ENCODE results near the gene CPA5. TPM values are rescaled to one million over a fixed set of nuclear protein-coding genes. Genes with fewer than 3 reads are reported as not detected.

Gene CPA5
- total and polyA plus RNA-seq, 2 donors (not counting 3 experiments of a cell fraction or from before 2014, with no cell fraction given) = not detected

- FAIRE-seq = no peak
Measured at GRCh38 chr7:130334274-130334673, 10.3 kb upstream of the CPA5 start.

More at GRCh38 chr7:130334274-130334673, 10.3 kb upstream of the CPA5 start:
- H3K4me1 ChIP-seq (ENCODE audit: control insufficient read depth, extremely low read depth, insufficient read depth, low read length) = no peaks in the 10 kb centered on the region
- no peak overlapping the region for H2AFZ ChIP-seq (ENCODE audit: low read depth, low read length)
- H3K9me1 ChIP-seq (replicated peaks; ENCODE audit: control insufficient read depth, extremely low read depth, insufficient read depth, low read length) = no peaks in the 10 kb centered on the region
- no peak overlapping the region for H3K27ac ChIP-seq (ENCODE audit: insufficient read depth, low read depth, low read length)
- H4K20me1 ChIP-seq (replicated peaks; ENCODE audit: control insufficient read depth, extremely low read depth, insufficient read depth, low read length) = no peaks in the 10 kb centered on the region
- H3K9ac ChIP-seq (replicated peaks; ENCODE audit: extremely low read depth, insufficient read depth, low read length) = no peak overlapping the region
- H3K36me3 ChIP-seq (ENCODE audit: control insufficient read depth in 2 of 2, extremely low read depth in 1 of 2, insufficient read depth in 2 of 2, low read length in 2 of 2) = no peaks in the 10 kb centered on the region
- no peaks in the 10 kb centered on the region for H3K79me2 ChIP-seq (ENCODE audit: control insufficient read depth, insufficient read depth, low read length)
- no TSS peak for BruUV-seq (replicated peaks)
- TF ChIP-seq CTCF (IDR thresholded peaks at IDR 0.05; ENCODE audit: extremely low read depth in 1 of 2, insufficient read depth in 1 of 2, low read depth in 1 of 2, low read length in 2 of 2) (no peak), FOS (IDR thresholded peaks at IDR 0.05; ENCODE audit: borderline replicate concordance, insufficient read depth, low read length) (no peak), GATA2 (IDR thresholded peaks at IDR 0.05; ENCODE audit: insufficient read depth, insufficient read length, low read depth, low read length) (no peak), POLR2A (IDR thresholded peaks at IDR 0.05; ENCODE audit: low read depth, low read length) (no peak), EZH2 (IDR thresholded peaks at IDR 0.05; ENCODE audit: borderline replicate concordance, low read depth, low read length, severe bottlenecking) (no peak), MYC (IDR thresholded peaks at IDR 0.05; ENCODE audit: low read depth, low read length) (no peak), JUN (IDR thresholded peaks at IDR 0.05; ENCODE audit: borderline replicate concordance, insufficient read depth, insufficient read length, low read depth) (no peak), POLR2AphosphoS5 (IDR thresholded peaks at IDR 0.05; ENCODE audit: insufficient read depth, low read depth, low read length) (no peak), MAX (IDR thresholded peaks at IDR 0.05; ENCODE audit: insufficient read depth, insufficient read length) (no peak)
- H3K9me3 ChIP-seq (replicated peaks; ENCODE audit: control insufficient read depth, insufficient read depth, low read length) = no peaks in the 10 kb centered on the region
- ChIA-PET POLR2A (no interaction called here), CTCF (interaction anchor here (0.9 kb wide), 1 partner anchor 9 kb away, joined by 3 read pairs; no protein-coding TSS in a partner anchor)
- intact Hi-C loops (cut with micrococcal nuclease) = no loop called here
- H3K4me3 ChIP-seq (replicated peaks in 1 of 3; ENCODE audit: insufficient read depth in 1 of 3, low read depth in 1 of 3, low read length in 3 of 3) = no peak overlapping the region
- dilution Hi-C loops (cut with MboI; ENCODE audit: extremely low pct_ligation_motif_present, low sequenced_read_pairs) = no loop called here
- H3K4me2 ChIP-seq (ENCODE audit: insufficient read depth, low read length) = no peak overlapping the region
- H3K27me3 ChIP-seq (ENCODE audit: control insufficient read depth in 2 of 2, insufficient read depth in 2 of 2, low read length in 2 of 2) = peaks cover 1 to 2% of the 10 kb centered on the region in 2 experiments
- DNase-seq (ENCODE audit: low read depth, low spot score) = no peak
